Kidney (tissue), 14 donors: ENCODE data around the gene MECR. TPM values are rescaled to one million over a fixed set of nuclear protein-coding genes. Genes with fewer than 3 reads are reported as not detected.
A peak's percentile ranks its signal among the peaks of the same experiment; 100 is the strongest.

Experiments
- DNase-seq, 5 donors: peaks; one replicate each; pipeline ENCODE4 v3.0.0-alpha.2; 2013 to 2020
- FAIRE-seq: peaks from 2 replicates; lab custom pipeline; 2012; peaks lifted over from hg19 to GRCh38; lab: Jason Lieb, UNC
- H3K27ac ChIP-seq, 2 donors: one replicate each; pipeline ENCODE4 v1.7.0; 2013; ENCODE audit warnings: low read depth in 2 of 2, low read length in 2 of 2, inconsistent platforms in 1 of 2
- H3K27me3 ChIP-seq: one replicate; pipeline ENCODE4 v1.7.1; 2013; ENCODE audit warnings: low read length, inconsistent platforms; ENCODE audit not compliant: control insufficient read depth, insufficient read depth
- H3K36me3 ChIP-seq, 3 donors: one replicate each; pipeline versions ENCODE4 v1.7.0 to v1.7.1; 2013; ENCODE audit warnings: low read length in 3 of 3, control low read depth in 1 of 3, inconsistent platforms in 1 of 3; ENCODE audit not compliant: insufficient read depth in 3 of 3, control insufficient read depth in 2 of 3
- H3K4me1 ChIP-seq, 3 donors: one replicate each; pipeline versions ENCODE4 v1.7.0 to v1.7.1; 2013; ENCODE audit warnings: low read length in 3 of 3, inconsistent platforms in 1 of 3, low read depth in 1 of 3; ENCODE audit not compliant: control insufficient read depth in 2 of 3, insufficient read depth in 2 of 3
- H3K4me3 ChIP-seq, 3 donors: one replicate each; pipeline versions ENCODE4 v1.7.0 to v1.8.1; 2013; ENCODE audit warnings: low read length in 3 of 3, control low read depth in 1 of 3, inconsistent platforms in 1 of 3
- H3K9ac ChIP-seq, 3 donors: one replicate each; pipeline versions ENCODE4 v1.7.0 to v1.7.1; 2013; ENCODE audit warnings: low read length in 3 of 3, control low read depth in 1 of 3, inconsistent platforms in 1 of 3
- H3K9me3 ChIP-seq, 3 donors: one replicate each; pipeline versions ENCODE4 v1.7.0 to v1.7.1; 2013; ENCODE audit warnings: low read length in 3 of 3, control low read depth in 1 of 3, inconsistent platforms in 1 of 3; ENCODE audit not compliant: control insufficient read depth in 2 of 3, insufficient read depth in 1 of 3
- intact Hi-C: fragments of 100-400 bp; cut with DNase I; formaldehyde crosslinking; loops from one replicate; pipeline ENCODE4 v1.11.1; 2022
- polyA plus RNA-seq: library from polyadenylated mRNA; stranded (reverse); fragments of 350-450 nt; fragmentation: Illumina TruSeq; extraction: RNeasy Lipid Tissue Mini Kit (QIAGEN cat#74804); gene quantifications from one replicate; pipeline ENCODE4 v1.2.3, GENCODE V29; 2014; ENCODE audit warnings: low read depth, low replicate concordance; ENCODE audit not compliant: insufficient read depth
- total RNA-seq: library from RNA; stranded (reverse); fragmentation: NEBNext Ultra II Directional; extraction: Animal tissue kit (Norgen Biotek cat#: 25700); gene quantifications from one replicate; pipeline ENCODE4 v1.2.1, GENCODE V29; 2021
- TF ChIP-seq, protein P1 (sequence below): IDR thresholded peaks from 3 replicates; pipeline ENCODE4 v1.5.1; 2012; ENCODE audit warnings: mild to moderate bottlenecking, moderate library complexity, borderline replicate concordance; ENCODE audit not compliant: insufficient read depth; ENCODE audit errors: extremely low read depth
- donor health status: control.
- donor health status: control.
- donor health status: control.
- donor health status: control.
- donor health status: control.
- donor health status: DM: yes; HTN: yes; CAD: no.
- donor health status: Normal renal cell carcinoma (clear cell type).

Gene MECR
- total and polyA plus RNA-seq, 2 donors from 2014 or later: 27.7 to 42.6 TPM

DNA sequence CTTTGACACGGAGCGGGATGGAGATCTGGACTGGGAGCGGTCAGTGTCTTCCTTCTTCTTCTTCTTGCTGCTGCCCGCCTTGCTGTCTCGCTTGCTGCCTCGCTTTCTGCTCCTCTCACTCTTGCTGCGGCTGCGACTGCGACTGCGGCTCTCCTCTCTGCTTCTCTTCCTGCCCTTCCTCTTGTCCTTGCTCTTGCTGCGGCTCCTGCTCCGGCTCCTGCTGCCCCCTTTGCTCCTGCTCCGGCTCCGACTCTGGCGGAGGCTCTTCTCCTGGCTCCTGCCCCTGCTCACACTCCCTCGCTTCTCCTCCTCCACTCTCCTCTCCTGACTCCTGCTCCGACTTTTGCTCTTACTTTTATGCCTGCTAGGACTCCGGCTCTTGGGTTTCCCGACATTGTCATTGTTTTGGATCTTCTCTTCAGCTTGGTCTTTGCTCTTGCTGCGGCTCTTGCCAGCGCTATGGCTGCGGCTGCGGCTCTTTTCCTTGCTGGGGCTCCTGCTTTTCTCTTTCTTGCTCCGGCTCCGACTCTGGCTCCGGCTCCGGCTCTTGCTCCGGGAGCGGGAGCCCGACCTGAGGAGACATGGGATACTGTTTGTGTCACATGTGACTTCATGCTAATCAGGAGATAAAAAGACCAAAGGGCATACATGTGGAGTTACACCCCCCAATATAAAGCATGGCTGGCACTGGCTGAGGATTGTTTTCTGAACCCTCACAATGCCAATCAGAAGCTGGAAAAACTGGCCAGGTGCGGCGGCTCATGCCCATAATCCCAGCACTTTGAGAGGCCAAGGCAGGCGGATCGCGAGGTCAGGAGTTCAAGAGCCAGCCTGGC is 81.9 kb downstream of the MECR start:
- DNase-seq (no peak), FAIRE-seq (no peak)
- Histone ChIP-seq H3K4me3 (no peak overlapping the region), H3K4me1 (peaks cover 0 to 11% (median 3%) of the 10 kb centered on the region in 3 donors), H3K27me3 (no peaks in the 10 kb centered on the region), H3K36me3 (peaks cover 30 to 74% (median 33%) of the 10 kb centered on the region in 3 donors), H3K9me3 (no peaks in the 10 kb centered on the region), H3K9ac (no peak overlapping the region), H3K27ac (no peak overlapping the region)
- TF ChIP-seq, protein P1, sequence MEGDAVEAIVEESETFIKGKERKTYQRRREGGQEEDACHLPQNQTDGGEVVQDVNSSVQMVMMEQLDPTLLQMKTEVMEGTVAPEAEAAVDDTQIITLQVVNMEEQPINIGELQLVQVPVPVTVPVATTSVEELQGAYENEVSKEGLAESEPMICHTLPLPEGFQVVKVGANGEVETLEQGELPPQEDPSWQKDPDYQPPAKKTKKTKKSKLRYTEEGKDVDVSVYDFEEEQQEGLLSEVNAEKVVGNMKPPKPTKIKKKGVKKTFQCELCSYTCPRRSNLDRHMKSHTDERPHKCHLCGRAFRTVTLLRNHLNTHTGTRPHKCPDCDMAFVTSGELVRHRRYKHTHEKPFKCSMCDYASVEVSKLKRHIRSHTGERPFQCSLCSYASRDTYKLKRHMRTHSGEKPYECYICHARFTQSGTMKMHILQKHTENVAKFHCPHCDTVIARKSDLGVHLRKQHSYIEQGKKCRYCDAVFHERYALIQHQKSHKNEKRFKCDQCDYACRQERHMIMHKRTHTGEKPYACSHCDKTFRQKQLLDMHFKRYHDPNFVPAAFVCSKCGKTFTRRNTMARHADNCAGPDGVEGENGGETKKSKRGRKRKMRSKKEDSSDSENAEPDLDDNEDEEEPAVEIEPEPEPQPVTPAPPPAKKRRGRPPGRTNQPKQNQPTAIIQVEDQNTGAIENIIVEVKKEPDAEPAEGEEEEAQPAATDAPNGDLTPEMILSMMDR: no peak
- intact Hi-C loops: no loop called here

DNA sequence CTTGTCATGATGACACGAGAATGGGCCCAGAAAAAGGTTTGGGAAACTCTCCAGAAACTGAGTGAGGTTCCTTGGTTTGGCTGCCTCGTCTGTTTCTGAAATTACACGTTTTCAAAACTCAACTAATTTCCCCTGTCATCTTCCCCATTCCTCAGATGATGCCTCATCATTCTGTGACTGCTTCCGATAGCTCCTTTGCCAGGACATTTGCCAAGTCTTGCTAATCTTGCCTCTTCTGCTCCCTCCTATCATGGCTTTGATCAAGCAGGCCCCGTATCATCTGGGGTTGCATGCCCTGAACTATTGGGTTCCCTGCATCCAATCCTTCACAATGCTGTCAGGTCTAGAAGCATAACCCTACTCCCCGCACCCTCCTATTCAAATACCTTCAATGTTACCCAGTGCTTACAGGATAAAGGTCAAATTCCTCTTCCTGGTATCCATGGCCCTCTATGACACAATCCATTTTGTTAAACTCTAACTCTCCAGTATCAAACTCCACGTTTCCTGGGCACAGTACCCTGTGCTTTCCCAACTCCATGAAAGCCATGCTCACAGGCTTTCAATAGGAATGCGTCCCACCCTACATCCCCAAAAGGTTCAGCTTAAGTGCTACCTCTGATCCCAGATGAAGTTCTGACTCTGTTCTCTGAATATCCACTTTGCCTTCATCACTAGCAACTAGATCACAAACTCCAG is 84.8 kb downstream of the MECR start:
- Histone ChIP-seq H3K9ac (no peak overlapping the region), H3K4me1 (peaks cover 0 to 11% (median 3%) of the 10 kb centered on the region in 3 donors), H3K4me3 (peak overlapping the region in 1 of 3 donors; percentile 15), H3K27me3 (no peaks in the 10 kb centered on the region), H3K9me3 (no peaks in the 10 kb centered on the region), H3K36me3 (peaks cover 16 to 44% (median 17%) of the 10 kb centered on the region in 3 donors), H3K27ac (peak overlapping the region; percentile 85)
- peak in 1 of 5 donors; percentile 50 for DNase-seq
- TF ChIP-seq, protein P1: no peak
- FAIRE-seq: no peak
- intact Hi-C loops: no loop called here

DNA sequence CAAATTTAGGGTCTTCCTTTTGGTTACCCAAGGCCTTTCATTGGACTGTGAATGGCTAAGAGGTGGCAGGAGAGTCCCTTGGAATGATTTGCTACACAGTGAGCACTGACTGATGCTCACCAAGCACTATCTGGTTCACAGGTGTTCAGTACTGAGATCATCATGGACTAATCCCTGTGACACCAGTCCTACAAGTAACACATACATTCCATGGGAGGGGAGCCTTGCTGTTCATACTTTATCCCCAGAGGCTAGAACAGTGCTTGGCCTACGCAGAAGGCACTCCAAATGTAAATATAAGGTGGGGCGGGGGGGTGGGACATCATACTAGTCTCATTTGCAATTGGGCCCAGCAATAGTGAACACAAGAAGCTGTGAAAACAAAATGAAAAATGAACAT is 86.6 kb downstream of the MECR start:
- DNase-seq (no peak), FAIRE-seq (no peak)
- Histone ChIP-seq H3K27ac (no peak overlapping the region), H3K9me3 (no peaks in the 10 kb centered on the region), H3K4me3 (no peak overlapping the region), H3K36me3 (peaks cover 11 to 30% (median 12%) of the 10 kb centered on the region in 3 donors), H3K9ac (no peak overlapping the region), H3K27me3 (no peaks in the 10 kb centered on the region), H3K4me1 (peaks cover 0 to 11% (median 3%) of the 10 kb centered on the region in 3 donors)
- intact Hi-C loops: no loop called here
- TF ChIP-seq, protein P1: no peak
